Putamen (tissue), 1 donor: ENCODE measurements around the gene SEMA3F.

ENCODE experiments used
- DNase-seq: peaks from one replicate; pipeline ENCODE4 v3.0.0-alpha.2; 2016; ENCODE audit warnings: low spot score

Gene SEMA3F

DNA sequence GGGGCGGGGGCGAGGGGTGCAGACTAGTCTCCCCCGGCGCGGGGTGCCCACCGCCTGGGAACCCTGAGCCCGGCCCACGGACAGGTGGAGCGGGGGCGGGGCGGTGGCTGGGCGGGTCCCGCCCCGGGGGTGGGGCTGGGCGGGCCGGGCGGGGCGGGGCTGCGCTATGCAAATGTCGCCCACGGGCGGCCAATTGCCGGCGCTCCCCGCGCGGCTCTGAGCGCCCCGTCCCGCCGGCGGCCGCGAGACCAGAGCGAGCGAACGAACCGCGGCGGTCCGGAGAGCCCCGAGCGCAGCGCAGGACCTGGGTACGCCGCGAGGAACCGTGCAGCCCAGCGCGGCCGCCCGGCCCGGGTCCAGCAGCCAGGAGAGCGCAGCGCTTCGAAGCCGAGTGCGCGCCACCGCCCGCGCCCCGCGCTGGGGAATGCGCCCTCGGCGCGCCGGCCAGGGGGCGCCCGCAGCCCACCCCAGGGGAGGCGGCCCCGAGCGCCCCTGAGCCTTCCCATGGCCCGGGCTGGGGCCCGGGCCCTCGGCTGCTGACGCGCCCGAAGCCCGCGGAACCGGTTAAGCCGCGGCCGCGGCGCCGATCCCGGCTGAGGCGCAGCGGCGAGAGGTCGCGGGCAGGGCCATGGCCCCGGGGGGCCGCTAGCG lies at the start of gene SEMA3F:
Gene SEMA3F (plus strand): TSS at position 485 of the 651 bp plus-strand sequence. CDS start 4,299 bp downstream, outside the sequence.
- DNase-seq = peak; percentile 21

DNA sequence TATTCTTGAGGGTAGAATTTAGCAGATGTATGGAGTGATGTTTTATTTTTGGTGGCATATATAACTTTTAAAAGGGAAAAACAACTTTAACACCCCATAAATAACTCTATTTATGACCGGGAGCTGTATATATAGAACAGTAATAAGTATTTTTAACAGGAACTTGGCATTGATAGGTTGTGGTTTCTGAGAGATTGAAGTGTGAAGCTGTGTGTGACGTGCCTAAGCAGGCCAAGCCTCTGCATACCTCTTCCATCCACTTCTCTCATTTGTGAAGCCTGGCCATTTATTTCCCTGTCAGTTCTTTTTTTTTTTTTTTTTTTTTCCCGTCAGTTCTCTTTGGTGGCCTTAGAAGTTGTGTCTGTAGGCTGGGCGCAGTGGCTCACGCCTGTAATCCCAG lies 43.4 kb upstream of the SEMA3F start:
- no peak for DNase-seq

DNA sequence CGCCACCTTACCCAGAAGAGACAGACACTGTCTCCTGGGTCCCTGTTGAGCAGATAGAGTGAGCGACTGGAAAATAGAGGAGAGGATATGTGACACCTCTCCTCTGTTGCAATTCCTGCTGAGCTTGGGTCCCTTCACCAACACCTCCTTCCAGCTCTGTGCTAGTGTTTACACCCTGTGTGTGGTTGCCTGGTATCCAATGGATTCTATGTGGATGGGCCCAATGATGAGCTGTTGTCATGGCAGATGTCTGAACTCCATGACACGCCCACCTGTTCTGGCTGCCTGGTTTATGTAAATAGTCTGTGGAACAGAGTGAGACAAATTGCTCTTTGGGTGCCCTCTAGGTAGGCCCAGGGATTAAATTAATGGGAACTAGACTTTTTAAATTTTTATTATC lies 42.7 kb upstream of the SEMA3F start:
- DNase-seq = no peak

DNA sequence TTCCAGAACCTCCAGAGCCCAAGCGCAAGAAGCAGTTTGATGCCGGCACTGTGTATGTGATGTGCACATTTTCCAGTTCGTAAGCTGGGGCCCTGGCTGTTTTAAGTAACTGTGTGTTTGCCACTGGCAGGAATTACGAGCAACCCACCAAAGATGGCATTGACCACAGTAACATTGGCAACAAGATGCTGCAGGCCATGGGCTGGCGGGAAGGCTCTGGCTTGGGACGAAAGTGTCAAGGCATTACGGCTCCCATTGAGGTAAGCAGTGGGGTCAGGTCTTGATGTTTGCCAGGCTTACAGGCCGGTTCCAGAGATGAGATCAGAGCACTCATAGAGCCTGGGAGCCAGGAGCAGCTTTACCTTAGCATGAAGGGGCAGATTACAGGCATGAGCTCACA lies 38.0 kb upstream of the SEMA3F start:
- DNase-seq = no peak

DNA sequence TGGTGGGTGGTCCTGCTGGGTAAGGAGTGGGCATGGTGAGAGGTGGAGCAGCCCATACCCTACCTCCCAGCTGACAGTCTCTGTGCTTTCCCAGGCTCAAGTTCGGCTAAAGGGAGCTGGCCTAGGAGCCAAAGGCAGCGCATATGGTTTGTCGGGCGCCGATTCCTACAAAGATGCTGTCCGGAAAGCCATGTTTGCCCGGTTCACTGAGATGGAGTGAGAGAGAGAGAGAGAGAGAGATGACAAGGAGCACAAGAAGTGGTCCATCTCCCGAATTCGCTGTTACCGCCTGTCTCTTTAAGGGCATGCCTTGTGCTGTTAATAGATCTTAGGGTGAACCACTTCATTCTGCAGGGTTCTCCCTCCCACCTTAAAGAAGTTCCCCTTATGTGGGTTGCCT lies 36.9 kb upstream of the SEMA3F start:
- no peak for DNase-seq

DNA sequence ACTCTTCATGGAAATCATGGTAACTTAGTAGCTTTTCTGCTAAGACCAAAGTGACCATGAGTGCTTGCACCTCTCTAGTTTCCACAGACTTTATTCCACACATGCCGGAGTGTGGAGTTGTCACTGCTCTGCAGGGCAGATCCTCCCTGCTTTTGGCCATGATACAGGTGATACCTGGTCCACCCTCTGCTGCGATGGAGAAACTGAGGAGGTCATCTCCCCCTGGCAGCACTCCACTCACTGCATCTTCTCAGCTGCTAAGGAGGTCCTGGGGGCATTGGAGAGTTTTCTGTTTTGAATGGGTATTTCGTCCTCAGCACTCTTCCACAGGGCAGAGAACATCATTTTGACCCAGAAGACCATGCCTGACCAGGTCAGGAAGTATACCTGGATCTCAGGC lies 35.3 kb upstream of the SEMA3F start:
- no peak for DNase-seq

DNA sequence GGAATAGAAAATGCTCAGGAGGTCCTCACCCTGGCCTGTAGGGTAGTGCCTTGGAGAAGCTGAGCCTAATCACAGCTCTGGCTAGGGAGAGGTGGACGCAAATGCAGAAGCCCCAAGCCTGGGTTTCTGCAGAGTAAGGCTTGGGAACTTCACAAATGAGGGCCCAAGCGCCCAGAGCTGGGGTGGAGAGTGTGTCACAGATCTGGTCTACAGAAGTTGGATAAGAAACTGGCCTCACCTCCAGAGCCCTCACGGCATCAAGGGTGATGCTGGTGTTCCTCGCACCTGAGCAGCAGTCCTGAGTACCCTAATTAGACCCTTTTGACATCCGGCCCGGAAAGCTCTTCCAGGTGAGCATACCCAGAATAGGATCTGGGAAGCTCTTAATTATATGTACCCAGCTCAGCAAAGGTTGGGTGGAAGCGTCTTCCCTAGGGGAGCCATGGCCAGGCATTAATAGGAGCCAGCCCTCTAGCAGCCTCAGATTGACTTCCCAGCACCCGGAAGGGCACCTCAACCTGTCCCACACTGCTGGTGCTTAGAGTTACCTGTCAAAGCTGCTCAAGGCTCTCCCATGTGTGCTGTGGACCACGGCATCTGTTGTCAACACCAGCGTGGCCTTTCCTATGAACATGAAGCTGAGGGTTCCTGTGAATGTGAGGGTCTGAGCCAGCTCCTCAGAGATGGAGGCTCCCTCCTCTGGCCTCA lies 34.6 kb upstream of the SEMA3F start:
- no peak for DNase-seq

DNA sequence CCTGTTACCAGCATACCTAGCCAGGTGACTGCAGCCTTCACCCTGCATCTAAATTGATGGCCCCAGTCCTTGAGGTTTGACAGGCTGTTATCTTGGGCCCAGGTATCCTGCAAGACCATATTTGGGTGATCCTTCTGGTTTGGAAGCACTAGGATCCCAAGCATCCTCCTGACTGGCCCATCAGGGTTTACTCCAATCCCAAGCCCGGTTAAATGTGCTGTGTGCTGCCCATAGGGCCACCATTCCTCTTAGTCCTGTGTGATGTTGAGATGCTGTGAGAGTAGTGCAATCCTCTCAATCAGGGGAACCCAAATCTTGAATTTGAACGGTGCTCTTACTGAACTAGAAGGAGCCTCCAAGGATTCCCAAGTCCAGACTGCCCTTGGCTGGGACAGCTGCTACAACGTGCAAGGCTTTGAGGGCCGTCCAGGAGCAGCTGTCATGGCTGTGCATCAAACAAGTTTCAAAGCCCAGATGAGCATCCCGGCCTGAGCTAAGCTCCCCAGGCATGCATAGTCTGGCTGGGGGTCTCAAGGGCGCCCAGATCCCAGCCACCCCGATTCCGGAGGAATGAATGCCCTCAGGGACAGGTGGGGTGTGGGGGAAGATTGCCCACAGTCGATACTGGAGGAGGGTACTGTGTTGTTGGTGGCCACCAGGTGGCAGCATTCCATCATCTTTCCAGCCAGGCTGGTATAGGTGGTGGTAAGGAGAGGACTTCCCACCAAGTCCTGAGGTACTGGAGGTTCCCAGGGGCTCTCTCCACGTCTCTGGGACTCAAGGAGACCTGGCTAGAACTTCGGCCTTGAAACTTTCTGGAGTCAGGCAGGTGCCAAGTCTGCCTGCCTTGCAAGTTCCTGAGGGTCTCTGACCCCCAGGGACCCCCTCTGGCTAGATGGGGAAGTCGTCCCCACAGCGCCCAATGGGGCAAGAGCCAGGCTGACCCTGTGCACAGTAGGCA lies 33.8 kb upstream of the SEMA3F start:
- DNase-seq = peak; percentile 41

DNA sequence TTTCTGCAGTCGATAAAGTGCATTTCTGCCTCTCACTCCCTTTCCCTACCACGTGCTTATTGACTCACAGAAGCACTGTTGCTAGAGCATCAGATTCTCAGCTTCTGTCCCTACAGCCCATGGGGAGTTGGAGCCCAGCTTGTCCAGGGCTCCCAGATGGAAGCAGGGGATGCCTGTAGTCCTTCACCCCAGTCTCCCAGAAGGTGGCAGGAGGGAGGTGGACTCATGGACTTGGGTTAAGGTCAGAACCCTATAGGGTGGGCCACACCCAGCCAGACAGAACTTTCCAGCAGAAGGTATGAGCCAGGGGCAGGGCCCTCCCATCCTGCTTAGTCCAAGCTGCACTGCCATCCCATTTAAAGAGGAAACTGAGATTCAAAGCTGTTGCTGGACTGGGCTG lies 33.1 kb upstream of the SEMA3F start:
- no peak for DNase-seq

DNA sequence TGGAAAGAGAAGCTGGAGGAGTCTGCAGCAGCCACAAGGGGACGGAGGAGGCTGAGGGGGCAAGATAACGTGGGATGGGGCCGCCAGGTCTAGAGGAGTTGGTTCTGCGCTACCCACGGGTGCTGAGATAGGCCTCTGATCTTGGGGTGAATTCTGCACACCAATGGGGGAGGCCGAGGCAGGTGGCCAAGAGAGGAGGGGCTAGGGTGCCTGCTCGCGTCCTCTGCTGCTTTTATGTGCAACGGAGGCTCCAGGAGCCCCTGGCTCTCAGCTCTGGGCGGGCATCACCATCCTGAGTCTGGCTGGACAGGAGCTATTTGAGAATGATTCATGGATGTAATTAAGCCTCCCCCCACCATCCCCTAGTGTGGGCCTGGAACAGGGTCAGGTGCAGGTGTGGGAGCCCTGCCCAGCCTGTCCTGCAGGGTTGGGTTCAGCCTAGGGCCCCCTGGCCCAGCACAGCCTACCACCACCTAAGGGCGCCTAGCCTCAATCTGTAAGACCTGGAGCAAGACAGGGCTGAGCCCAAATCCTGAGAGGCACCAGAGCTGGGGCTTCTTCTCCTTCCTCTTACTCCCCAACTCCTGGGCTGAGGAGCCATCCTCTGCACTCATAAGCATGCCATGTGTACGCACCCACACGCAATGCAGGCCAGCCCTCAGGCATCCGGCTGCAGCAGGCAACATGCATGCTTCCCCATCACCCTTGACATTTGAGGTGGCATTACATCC lies 32.3 kb upstream of the SEMA3F start:
- DNase-seq = no peak

DNA sequence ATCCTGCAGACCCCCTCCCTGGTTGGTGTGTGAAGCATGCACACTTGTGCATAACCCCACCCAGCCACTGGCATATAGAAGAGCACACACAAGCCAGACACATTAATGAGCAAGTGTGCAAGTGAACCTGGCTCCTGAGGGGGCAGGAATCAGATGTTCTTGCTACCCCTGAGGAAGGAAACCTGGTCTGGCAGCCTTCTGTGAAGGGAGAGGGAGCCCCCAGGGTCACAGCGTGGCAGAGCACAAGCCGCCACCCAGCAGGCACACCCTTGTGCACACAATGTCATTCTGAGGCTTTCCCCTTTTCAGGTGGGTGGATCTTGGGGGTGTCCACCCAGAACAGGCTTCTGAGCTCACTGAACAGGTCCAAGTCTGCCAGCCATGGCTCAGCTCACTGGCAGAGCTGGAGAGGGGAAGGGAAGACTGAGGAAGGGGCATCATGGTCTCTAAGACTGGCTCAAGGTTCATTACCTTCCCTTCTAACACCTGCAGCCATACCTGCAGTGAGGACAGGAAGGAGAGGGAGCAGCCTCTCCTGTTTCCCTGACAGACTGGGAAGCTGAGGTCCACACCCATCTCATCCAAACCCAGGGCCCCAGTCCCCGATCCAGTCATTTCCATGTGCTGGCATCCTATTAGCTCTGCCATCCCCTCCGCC lies 31.6 kb upstream of the SEMA3F start:
- DNase-seq = no peak

DNA sequence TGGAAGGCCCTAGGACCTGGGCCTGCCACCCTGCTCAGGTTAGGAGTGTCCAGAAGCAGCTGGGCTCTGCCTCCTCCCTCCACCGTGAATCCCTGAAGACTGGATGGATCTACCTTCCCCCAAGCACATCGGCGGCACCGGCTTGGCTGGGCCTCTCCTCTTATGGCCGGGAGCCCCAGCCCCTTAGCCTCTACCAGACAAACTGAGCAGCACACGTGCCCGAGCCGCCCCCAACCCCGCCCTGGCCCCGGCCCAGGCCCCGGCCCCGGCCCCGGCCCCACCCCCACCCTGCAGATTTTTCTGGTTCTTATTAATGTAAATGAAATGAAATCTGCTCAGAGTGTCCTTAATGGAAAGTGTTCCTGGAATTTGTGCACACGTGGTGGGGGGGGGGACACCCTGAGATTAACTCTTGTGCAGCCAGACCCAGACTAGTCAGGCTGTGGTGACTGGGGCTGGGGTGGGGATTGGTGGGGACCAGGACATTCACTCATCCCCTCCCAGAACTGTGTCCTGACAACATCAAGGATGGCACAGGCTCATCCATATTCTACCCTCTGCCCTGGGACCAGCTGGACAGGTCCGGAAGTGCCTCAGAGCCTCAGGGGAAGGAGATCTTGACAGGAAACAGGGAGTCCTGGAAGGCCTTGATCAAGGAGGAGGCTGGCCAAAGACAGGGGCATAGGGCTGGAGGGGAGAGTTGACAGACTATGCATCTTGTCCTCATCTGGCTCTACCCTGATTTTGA lies 30.9 kb upstream of the SEMA3F start:
- DNase-seq = no peak

DNA sequence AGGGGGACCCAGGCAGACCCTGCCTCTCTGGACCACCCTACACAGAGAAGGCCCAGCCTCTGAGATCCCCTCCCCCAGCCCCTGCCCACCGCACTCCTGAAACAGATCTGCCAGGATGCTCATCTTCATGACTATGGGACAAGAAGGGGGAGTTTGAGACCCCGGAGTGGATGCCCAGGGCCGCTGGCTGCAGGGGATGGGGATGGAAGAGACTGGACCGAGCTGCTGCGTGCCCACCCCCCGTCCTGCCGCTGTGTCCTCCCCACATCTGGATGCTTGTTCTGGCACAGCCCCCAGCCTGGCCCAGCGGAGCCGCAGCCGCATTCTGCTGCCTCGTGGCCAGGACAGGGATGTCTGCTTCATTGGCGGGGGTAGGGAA lies 30.3 kb upstream of the SEMA3F start:
- DNase-seq = no peak

DNA sequence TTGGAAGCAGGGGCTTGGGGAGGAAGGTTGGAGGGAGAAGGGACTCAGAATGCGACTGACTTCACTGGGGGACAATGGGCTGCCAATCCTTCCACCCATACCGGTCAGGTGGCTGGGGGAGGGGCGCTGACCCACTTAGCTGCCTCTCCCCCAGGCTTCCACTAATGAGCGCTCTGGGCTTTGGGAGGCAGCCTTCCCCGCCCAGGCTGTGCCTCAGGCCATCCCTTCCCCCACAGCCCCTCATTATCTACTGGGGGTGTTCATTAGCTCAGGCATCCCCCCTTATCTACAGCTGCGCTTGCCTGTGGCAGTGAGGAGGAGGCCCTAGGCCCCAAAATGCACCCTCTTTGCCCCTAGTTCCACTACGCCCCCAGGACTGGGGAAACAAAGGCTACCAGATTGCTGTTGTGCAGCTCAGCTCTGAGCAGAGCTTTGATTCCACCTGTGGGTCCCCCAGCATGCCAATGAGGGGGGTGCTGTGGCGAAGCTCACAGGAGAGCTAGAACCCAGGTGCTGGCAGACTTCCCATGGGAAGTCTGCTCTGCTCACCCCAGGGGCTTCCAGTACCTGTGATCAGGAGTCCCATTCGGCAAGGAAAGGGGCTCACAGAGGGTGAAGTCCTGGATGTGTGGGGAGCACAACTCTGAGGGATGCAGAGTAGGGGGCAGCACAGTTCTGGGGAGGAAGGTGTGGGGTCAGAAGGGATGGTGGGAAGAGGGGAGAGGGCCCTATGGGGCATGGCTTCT lies 29.4 kb upstream of the SEMA3F start:
- no peak for DNase-seq

DNA sequence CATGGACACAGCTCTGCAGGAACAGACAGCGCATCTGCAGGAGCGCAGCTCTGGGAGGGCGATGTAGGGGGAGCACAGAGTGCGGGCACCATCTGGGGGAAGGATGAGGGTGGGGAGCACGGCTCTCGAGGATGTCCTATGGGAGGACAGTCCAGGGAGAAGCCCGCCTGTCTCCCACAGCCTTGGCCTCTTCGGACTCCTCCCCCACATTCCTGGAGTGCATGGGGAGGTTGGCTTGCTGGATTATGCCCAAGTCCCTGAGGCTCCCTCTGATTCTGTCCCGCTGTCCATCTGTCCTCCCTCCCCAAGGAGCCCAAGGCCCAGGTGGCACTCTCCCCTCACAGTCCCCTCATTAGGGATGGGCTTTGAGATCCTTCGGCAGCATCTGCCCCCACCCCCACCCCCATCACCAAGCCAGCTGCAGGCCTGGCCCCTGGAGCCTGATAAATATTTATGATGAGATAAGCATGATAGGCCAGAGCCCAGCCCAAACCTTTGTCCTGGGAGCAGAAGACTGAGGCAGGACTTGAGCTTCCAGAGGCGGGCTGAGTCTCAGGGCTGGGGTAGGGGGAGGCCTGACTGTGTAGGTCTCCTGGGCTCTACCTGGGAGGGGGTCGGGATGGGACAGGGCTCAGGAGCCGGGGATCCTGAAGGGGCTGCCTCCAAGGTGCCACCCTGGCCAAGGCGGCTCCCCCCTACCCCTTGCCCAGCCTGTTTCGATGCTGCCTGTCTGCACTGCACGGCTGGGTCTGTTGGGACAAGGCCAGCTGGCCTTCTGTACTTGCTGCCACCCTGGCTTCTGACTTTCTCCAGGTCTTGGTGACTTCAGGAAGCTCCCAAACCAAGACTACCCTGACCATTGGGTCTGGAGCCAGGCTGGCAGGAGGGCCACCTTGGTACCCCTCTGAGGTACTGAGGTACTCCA lies 28.6 kb upstream of the SEMA3F start:
- no peak for DNase-seq

DNA sequence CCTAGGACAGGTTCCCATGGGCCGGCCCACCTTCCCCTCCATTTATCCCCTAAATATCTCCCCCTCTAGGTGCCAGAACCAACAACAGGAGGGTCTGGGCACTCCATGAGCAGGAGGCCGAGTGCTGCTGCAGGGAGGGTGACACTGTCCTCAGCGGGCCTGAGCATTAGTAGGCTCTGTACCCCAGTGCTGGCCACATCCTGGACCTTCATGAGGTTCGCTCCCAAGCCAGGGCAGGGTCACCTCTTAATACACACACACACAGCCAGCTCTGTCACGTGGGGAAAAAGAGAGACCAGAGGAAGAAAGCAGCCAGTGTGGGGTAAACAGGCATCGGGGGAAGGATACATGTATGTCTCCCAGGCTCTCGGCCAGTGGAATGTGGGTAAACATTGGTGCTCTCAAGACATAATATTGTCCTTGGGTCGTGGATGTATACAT lies 27.9 kb upstream of the SEMA3F start:
- no peak for DNase-seq

DNA sequence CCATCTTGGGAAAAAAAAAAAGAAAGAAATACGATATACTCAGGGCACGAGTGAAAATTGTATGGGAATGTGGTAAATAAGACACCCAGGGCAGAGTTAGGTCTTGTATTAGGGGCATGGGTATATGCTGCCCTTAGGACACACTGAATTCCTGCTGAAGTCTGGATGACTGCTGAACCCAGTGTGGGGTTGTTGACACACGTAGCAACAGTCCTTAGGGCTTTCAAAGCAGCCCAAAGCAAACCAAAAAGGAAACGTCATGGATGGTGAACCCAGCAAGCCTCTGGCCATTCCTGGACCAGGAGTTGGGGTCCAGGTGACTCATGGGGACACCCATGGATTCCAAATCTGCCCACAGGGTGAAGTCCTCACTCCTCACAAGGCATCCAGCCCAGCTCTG lies 27.1 kb upstream of the SEMA3F start:
- no peak for DNase-seq

DNA sequence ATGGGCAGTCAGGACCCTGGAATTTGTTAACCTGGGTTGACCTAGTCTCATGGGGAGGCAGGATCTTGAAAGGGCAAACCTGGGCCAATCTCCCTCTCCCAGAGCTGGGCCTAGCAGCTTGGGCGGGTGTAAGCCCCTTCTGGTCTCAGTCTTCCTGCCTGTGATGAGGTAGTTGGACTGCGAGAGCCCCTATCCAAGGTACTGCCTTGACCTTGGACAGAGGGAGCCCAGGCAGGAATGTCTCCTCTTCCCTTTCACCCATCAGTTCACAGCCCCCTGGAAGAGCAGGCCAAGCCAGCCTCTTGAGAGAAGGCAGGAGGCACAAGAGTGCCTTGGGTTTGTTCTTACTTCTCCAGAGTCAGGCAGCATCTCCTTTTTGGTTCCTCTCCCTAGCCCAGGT lies 24.7 kb upstream of the SEMA3F start:
- no peak for DNase-seq
